Measurements from ENCODE around the gene GRPEL2.

- no peak for TF ChIP-seq SUZ12 (IDR thresholded peaks at IDR 0.05; ENCODE audit: extremely low read depth, insufficient read depth, insufficient read length)
- TF ChIP-seq ZNF274 (IDR thresholded peaks at IDR 0.05; ENCODE audit: low read depth, low read length): no peak
- no peak for TF ChIP-seq YY1 (IDR thresholded peaks at IDR 0.05; ENCODE audit: insufficient read depth, insufficient read length)
These were observed 41.9 kb downstream of the GRPEL2 start for GRCh38 chr5:149387081-149387631.
